Colonic mucosa (tissue), 4 donors: ENCODE results near the gene PPP1R17. TPM values are rescaled to one million over a fixed set of nuclear protein-coding genes. Genes with fewer than 3 reads are reported as not detected.

ENCODE experiments used
- DNase-seq: peaks from one replicate; pipeline ENCODE4 v3.0.0-alpha.2; 2020
- H3K27ac ChIP-seq: fragments of 200-600 bp; one replicate; pipeline ENCODE4 v1.8.0; 2021
- H3K27me3 ChIP-seq: fragments of 200-600 bp; one replicate; pipeline ENCODE4 v1.8.0; 2021
- H3K36me3 ChIP-seq: fragments of 200-600 bp; one replicate; pipeline ENCODE4 v1.8.0; 2021
- H3K4me1 ChIP-seq: fragments of 200-600 bp; one replicate; pipeline ENCODE4 v1.8.0; 2021; ENCODE audit warnings: mild to moderate bottlenecking
- H3K4me3 ChIP-seq: fragments of 200-600 bp; one replicate; pipeline ENCODE4 v1.8.0; 2021
- H3K9ac ChIP-seq, 2 donors: one replicate each; pipeline ENCODE4 v1.7.0; 2013; ENCODE audit warnings: control low read depth in 2 of 2, low read depth in 2 of 2, low read length in 2 of 2
- H3K9me3 ChIP-seq: fragments of 200-600 bp; one replicate; pipeline ENCODE4 v1.8.0; 2021
- intact Hi-C: fragments of 100-400 bp; cut with DNase I; formaldehyde crosslinking; loops from one replicate; pipeline ENCODE4 v1.14.1; 2022
- total RNA-seq, 2 donors: library from RNA; stranded (reverse); fragmentation: NEBNext Ultra II Directional in 1 of 2; extraction: Animal tissue kit (Norgen Biotek cat#: 25700) in 1 of 2; gene quantifications; one replicate each; pipeline ENCODE4 v1.2.1, GENCODE V29; 2021
- TF ChIP-seq, protein P1 (sequence below): fragments of 200-600 bp; IDR thresholded peaks from one replicate; pipeline ENCODE4 v1.8.0; 2022; ENCODE audit warnings: antibody characterized with exemption, mild to moderate bottlenecking
- donor health status: healthy.
- donor health status: DM: no; HTN: no; CAD: no.
- donor health status: DM: no; HTN: no; CAD: no.

The PPP1R17 gene
- total RNA-seq, 2 donors from 2014 or later: not detected

DNA sequence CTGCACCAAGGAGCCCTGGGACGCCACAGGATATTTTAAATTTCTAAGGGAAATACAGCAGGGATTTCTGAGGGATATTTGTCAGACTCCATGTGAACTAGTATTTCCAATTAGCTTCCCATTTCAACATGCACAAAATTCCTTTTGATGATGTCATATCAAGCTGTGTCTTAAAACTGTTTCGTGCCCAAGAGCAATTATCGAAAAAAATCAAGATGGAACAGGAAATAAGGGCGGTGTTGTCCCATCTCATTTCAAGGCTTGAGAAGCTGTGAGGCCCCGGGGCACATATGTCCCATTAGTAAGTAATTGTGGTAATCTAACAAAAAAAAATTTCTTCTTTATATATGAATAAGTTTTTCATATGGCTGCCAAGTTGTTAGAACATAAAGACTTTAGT, 47.4 kb downstream of the PPP1R17 start:
- Histone ChIP-seq H3K9ac (no peak overlapping the region), H3K9me3 (no peaks in the 10 kb centered on the region), H3K4me1 (no peaks in the 10 kb centered on the region), H3K27me3 (no peaks in the 10 kb centered on the region), H3K27ac (no peak overlapping the region), H3K4me3 (no peak overlapping the region), H3K36me3 (no peaks in the 10 kb centered on the region)
- DNase-seq: no peak
- TF ChIP-seq, protein P1, sequence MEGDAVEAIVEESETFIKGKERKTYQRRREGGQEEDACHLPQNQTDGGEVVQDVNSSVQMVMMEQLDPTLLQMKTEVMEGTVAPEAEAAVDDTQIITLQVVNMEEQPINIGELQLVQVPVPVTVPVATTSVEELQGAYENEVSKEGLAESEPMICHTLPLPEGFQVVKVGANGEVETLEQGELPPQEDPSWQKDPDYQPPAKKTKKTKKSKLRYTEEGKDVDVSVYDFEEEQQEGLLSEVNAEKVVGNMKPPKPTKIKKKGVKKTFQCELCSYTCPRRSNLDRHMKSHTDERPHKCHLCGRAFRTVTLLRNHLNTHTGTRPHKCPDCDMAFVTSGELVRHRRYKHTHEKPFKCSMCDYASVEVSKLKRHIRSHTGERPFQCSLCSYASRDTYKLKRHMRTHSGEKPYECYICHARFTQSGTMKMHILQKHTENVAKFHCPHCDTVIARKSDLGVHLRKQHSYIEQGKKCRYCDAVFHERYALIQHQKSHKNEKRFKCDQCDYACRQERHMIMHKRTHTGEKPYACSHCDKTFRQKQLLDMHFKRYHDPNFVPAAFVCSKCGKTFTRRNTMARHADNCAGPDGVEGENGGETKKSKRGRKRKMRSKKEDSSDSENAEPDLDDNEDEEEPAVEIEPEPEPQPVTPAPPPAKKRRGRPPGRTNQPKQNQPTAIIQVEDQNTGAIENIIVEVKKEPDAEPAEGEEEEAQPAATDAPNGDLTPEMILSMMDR: no peak
- intact Hi-C loops: loop anchor here (2.0 to 10.0 kb wide), 2 partner anchors 290 to 600 kb away; no protein-coding TSS in a partner anchor

DNA sequence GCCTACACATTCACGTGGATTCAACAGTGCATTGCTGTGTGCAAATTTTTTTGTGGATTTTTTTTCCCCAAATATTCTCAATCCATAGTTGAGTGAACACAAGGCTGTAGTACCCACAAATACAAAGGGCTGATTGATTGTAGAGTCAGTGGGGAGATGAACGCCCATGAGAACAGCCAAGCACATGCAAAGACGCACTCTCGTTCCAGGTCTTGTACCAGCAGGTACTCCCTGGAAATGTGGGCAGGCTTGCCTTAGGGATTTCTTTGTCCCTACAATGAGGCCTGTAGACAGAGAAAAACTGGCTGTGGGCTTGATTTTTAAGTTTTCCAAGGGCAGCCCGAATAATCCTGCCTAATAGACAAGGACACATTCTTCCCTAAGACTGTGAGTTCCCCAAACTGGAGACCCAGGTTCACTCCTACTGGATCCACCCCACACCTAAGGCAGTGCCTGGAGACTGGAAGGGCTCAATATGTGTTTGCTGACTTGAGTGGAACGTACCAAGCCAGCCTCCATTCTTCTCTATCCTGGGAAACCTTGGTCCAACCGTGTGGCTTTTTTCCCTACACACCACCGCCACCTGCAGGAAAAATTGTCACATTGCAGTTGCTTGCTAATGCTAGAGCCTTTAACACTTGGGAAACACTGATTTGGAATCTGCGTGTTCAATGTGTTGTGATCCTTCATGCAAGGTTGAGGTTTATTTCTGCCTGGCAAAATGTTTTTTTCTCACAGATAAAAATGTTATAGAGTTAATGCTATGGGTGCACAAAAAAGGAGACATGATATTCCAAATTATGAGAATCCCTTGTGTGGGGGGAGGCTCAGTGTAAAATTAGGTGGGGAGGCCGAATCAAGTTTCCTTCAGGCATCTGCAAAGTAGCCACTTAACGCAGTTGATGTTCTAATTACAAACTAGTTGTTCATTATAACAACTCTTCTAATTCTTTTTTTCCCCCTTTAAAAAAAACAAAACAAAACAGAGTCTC, 49.3 kb downstream of the PPP1R17 start:
- peak; percentile 60 for DNase-seq
- Histone ChIP-seq H3K27me3 (no peaks in the 10 kb centered on the region), H3K9ac (no peak overlapping the region), H3K36me3 (no peaks in the 10 kb centered on the region), H3K27ac (no peak overlapping the region), H3K9me3 (no peaks in the 10 kb centered on the region), H3K4me1 (no peaks in the 10 kb centered on the region), H3K4me3 (no peak overlapping the region)
- intact Hi-C loops: loop anchor here (2.0 to 10.0 kb wide), 2 partner anchors 291 to 601 kb away; no protein-coding TSS in a partner anchor
- TF ChIP-seq, protein P1: peak; percentile 74

DNA sequence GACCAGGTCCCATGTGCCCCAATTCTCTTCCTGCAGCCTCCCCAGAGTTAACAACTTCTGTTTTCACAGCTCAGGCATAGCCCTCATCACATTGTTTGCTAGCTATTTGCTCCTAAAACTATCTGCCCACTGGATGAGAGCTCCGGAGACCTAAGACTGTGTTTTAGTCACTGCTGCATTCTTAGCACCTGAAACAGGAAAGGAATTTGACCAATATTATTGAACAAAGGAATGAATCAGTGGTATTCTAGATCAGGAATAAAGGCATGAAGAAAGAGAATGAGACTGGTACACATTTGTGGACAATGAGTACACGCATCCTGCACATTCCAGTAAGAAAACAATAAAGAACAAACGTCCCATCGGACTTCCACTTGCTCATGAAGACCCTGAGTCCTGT, 54.8 kb downstream of the PPP1R17 start:
- no peak overlapping the region for H3K9ac ChIP-seq
- H3K27ac ChIP-seq: no peak overlapping the region
- H3K36me3 ChIP-seq: no peaks in the 10 kb centered on the region

DNA sequence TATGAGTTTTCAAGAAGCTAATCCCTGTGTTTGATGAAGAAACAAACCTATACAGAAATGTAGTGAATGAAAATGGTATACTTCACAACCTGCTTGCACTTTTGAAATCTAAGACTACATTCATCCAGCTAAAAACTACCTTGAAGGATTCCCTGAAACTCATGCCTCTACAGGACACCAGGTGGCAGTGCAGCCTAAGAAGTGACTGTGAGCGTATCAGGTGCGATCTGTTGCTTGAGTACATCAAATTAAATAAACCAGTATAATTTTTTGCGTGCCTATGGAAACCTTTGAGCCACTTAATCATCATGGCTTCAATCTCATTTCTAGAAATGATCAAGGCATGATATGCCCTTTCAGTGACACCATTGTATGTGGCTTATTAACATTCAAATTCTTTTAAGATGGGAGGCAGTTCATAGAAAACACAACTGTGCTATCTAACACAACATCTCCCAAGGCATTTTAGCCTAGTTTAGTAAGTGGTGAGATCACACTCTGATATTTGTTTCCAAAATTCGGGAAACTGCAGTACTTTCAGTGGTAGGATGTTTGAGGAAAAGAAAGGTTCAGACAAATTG, 57.4 kb downstream of the PPP1R17 start:
- Histone ChIP-seq H3K9ac (no peak overlapping the region), H3K27ac (no peak overlapping the region), H3K4me3 (no peak overlapping the region), H3K27me3 (no peaks in the 10 kb centered on the region), H3K4me1 (no peaks in the 10 kb centered on the region), H3K9me3 (no peaks in the 10 kb centered on the region), H3K36me3 (no peaks in the 10 kb centered on the region)
- TF ChIP-seq, protein P1: peak; percentile 84
- DNase-seq: peak; percentile 63
- intact Hi-C loops: loop anchor here (2.0 to 10.0 kb wide), 3 partner anchors 420 to 730 kb away; no protein-coding TSS in a partner anchor

More for the DNA sequence above, 54.8 kb downstream of the PPP1R17 start:
- no peaks in the 10 kb centered on the region for H3K4me1 ChIP-seq
- no peak overlapping the region for H3K4me3 ChIP-seq
- TF ChIP-seq, protein P1: no peak
- no peaks in the 10 kb centered on the region for H3K9me3 ChIP-seq
- H3K27me3 ChIP-seq: no peaks in the 10 kb centered on the region
- DNase-seq: no peak
- intact Hi-C loops: loop anchor here (10.0 kb wide), 2 partner anchors 423 to 733 kb away; no protein-coding TSS in a partner anchor

DNA sequence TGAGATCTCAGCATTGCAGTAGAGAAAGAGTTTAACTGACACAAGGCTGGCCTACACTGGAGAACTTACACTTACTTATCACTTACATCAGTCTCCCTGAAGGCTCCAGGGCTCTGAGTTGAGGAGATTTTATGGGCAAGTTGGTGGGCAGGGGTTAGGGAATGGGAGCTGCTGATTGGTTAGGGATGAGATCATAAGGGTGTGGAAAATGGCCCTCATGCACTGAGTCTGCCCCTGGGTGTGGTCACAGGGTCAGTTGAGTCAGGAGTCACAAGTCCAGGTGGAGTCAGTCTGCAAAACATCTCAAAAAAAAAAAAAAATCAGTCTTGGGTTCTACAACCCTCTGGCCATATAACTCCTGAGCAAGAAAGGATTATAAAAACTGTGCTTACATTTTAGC, 60.5 kb downstream of the PPP1R17 start:
- TF ChIP-seq, protein P1: no peak
- peak; percentile 19 for DNase-seq
- no peaks in the 10 kb centered on the region for H3K27me3 ChIP-seq
- H3K4me3 ChIP-seq: no peak overlapping the region
- H3K4me1 ChIP-seq: no peaks in the 10 kb centered on the region
- H3K9me3 ChIP-seq: no peaks in the 10 kb centered on the region
- H3K27ac ChIP-seq: no peak overlapping the region
- H3K9ac ChIP-seq: no peak overlapping the region
- intact Hi-C loops: loop anchor here (2.0 to 10.0 kb wide), 3 partner anchors 417 to 727 kb away; no protein-coding TSS in a partner anchor
- no peaks in the 10 kb centered on the region for H3K36me3 ChIP-seq
